Measurements from ENCODE around the gene TNRC6C. TPM values are rescaled to one million over a fixed set of nuclear protein-coding genes. Genes with fewer than 3 reads are reported as not detected.

The TNRC6C gene
- polyA plus RNA-seq, 1 donor (not counting 4 experiments of a cell fraction or from before 2014, with no cell fraction given), result 0.34 TPM

DNA sequence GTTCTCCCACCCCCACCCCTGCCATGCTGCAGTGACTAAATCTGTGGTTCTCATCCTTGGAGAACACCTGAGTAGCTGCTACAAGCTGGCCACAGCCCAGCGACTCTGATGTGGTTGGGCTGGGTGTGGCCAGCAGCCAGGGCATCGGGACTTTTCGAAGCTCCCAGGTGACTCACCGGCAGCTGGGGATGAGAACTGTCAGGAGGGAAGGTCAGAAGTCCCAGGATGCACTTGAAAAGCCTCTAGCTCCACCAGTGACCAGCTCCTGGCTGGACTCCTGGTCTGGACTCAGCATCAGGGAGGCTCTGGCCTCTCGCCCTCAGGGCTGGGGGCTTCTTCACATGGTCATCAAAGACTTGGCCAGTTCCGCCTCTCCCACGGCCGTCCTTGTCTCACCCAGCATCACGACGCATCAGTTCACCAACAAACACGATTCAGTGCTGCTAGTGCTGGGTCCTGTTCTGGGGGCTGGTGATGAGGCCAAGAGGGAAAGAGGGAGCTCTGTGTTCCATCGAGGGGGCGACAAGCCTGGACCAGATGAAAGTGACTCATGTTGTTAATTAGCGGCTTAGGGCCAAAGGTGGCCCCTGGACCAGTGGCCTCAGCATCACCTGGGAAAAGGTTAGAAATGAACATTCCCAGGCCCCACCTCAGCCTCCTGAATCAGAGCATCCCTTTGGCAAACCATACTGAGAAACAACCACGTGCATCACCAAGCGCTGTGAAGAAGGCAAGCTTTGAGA, 183.8 kb downstream of the TNRC6C start:
- H3K9me1 ChIP-seq (ENCODE audit: control insufficient read depth, extremely low read depth, insufficient read depth, low read length), result no peaks in the 10 kb centered on the region
- DNase-seq (ENCODE audit: low read depth, low spot score) (peak; percentile 97), FAIRE-seq (peak; percentile 88)
- no peak overlapping the region for H2AFZ ChIP-seq (ENCODE audit: control insufficient read depth, low read length)
- H3K27me3 ChIP-seq (ENCODE audit: control insufficient read depth, extremely low read depth, insufficient read depth, low read length), result peaks cover 8% of the 10 kb centered on the region
- no peak for TF ChIP-seq EZH2 (IDR thresholded peaks at IDR 0.05; ENCODE audit: low read length)
- TF ChIP-seq, protein P1, sequence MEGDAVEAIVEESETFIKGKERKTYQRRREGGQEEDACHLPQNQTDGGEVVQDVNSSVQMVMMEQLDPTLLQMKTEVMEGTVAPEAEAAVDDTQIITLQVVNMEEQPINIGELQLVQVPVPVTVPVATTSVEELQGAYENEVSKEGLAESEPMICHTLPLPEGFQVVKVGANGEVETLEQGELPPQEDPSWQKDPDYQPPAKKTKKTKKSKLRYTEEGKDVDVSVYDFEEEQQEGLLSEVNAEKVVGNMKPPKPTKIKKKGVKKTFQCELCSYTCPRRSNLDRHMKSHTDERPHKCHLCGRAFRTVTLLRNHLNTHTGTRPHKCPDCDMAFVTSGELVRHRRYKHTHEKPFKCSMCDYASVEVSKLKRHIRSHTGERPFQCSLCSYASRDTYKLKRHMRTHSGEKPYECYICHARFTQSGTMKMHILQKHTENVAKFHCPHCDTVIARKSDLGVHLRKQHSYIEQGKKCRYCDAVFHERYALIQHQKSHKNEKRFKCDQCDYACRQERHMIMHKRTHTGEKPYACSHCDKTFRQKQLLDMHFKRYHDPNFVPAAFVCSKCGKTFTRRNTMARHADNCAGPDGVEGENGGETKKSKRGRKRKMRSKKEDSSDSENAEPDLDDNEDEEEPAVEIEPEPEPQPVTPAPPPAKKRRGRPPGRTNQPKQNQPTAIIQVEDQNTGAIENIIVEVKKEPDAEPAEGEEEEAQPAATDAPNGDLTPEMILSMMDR (optimal IDR thresholded peaks at IDR 0.05 in 1 of 3, IDR thresholded peaks at IDR 0.05 in 1 of 3, conservative IDR thresholded peaks at IDR 0.05 in 1 of 3; ENCODE audit: extremely low read depth in 1 of 3, insufficient read depth in 2 of 3, low read length in 3 of 3), result no peak
- H3K36me3 ChIP-seq (ENCODE audit: control insufficient read depth in 2 of 2, extremely low read depth in 1 of 2, insufficient read depth in 2 of 2, low read length in 2 of 2), result no peaks in the 10 kb centered on the region
- no peaks in the 10 kb centered on the region for H3K9me3 ChIP-seq (ENCODE audit: control insufficient read depth, low read depth, low read length)
- peak overlapping the region; percentile 89 for H3K27ac ChIP-seq (ENCODE audit: control insufficient read depth, insufficient read depth, low read length)
- dilution Hi-C loops (cut with MboI; ENCODE audit: extremely low pct_ligation_motif_present, low sequenced_read_pairs), result no loop called here
- H3K4me2 ChIP-seq (ENCODE audit: control insufficient read depth, extremely low read depth, insufficient read depth, low read depth, low read length), result peak overlapping the region; percentile 66
- H3K9ac ChIP-seq (ENCODE audit: control insufficient read depth, extremely low read depth, insufficient read depth, low read length), result peak overlapping the region; percentile 76
- H3K79me2 ChIP-seq (ENCODE audit: control insufficient read depth, insufficient read depth, low read length), result no peaks in the 10 kb centered on the region
- H4K20me1 ChIP-seq (ENCODE audit: control insufficient read depth, extremely low read depth, insufficient read depth, low read length), result no peaks in the 10 kb centered on the region
- H3K4me3 ChIP-seq (ENCODE audit: control insufficient read depth in 2 of 3, extremely low read depth in 1 of 3, insufficient read depth in 2 of 3, low read depth in 1 of 3, low read length in 3 of 3), result no peak overlapping the region
- peaks cover 41% of the 10 kb centered on the region for H3K4me1 ChIP-seq (ENCODE audit: control insufficient read depth, extremely low read depth, insufficient read depth, low read length)

DNA sequence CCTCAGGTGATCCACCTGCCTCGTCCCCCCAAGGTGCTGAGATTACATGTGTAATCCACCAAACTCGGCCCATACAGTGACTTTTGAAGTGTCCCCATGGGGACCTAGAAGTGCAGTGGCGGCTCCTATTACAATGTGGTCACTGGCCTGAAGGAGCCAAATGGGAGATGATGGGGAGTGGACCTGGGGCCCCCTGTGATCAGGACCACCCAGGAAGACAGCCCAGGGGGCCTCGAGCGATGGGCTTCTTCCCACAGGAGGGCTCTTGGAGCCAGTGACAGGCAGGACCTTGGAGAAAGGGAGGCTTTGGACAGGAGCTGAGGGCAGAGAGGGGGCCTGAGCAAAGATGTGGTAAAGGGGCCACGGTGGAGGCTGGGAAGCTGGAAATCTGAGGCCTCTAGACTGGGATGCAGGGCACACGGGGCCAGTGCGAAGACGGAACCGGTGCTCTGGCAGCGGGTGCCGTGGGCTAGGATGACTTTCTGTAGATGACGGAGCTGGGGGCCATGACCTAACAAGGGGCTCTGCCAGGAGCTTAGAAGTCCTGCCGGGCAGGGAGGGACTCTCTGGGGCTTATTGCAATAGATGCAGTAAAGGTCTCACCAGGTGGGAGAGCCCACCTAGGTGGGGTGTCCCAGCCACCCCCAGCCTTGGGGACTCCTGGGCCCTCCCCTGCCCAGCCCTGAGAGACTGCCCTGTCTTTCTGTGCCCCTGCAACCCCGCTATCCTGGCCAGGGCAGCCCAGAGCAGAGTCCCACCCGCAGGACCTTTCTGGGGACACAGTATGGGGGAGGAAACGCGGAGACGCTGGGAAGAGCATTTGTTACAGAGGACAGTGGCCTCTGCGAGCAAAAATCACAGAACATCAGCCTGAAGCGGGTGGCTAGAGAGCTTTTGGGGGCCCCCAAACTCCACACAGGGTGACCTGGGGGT, 185.0 kb downstream of the TNRC6C start:
- peaks cover 44% of the 10 kb centered on the region for H3K4me1 ChIP-seq (ENCODE audit: control insufficient read depth, extremely low read depth, insufficient read depth, low read length)
- no peak overlapping the region for H2AFZ ChIP-seq (ENCODE audit: control insufficient read depth, low read length)
- H3K9me3 ChIP-seq (ENCODE audit: control insufficient read depth, low read depth, low read length), result no peaks in the 10 kb centered on the region
- no peak overlapping the region for H3K4me3 ChIP-seq (ENCODE audit: control insufficient read depth in 2 of 3, extremely low read depth in 1 of 3, insufficient read depth in 2 of 3, low read depth in 1 of 3, low read length in 3 of 3)
- no peaks in the 10 kb centered on the region for H3K9me1 ChIP-seq (ENCODE audit: control insufficient read depth, extremely low read depth, insufficient read depth, low read length)
- TF ChIP-seq, protein P1 (optimal IDR thresholded peaks at IDR 0.05 in 1 of 3, IDR thresholded peaks at IDR 0.05 in 1 of 3, conservative IDR thresholded peaks at IDR 0.05 in 1 of 3; ENCODE audit: extremely low read depth in 1 of 3, insufficient read depth in 2 of 3, low read length in 3 of 3), result no peak
- no peak for TF ChIP-seq EZH2 (IDR thresholded peaks at IDR 0.05; ENCODE audit: low read length)
- no peaks in the 10 kb centered on the region for H4K20me1 ChIP-seq (ENCODE audit: control insufficient read depth, extremely low read depth, insufficient read depth, low read length)
- no peaks in the 10 kb centered on the region for H3K36me3 ChIP-seq (ENCODE audit: control insufficient read depth in 2 of 2, extremely low read depth in 1 of 2, insufficient read depth in 2 of 2, low read length in 2 of 2)
- H3K9ac ChIP-seq (ENCODE audit: control insufficient read depth, extremely low read depth, insufficient read depth, low read length), result no peak overlapping the region
- H3K27me3 ChIP-seq (ENCODE audit: control insufficient read depth, extremely low read depth, insufficient read depth, low read length), result peaks cover 8% of the 10 kb centered on the region
- dilution Hi-C loops (cut with MboI; ENCODE audit: extremely low pct_ligation_motif_present, low sequenced_read_pairs), result no loop called here
- no peaks in the 10 kb centered on the region for H3K79me2 ChIP-seq (ENCODE audit: control insufficient read depth, insufficient read depth, low read length)
- DNase-seq (ENCODE audit: low read depth, low spot score) (no peak), FAIRE-seq (no peak)
- H3K4me2 ChIP-seq (ENCODE audit: control insufficient read depth, extremely low read depth, insufficient read depth, low read depth, low read length), result no peak overlapping the region
- no peak overlapping the region for H3K27ac ChIP-seq (ENCODE audit: control insufficient read depth, insufficient read depth, low read length)

Measured in keratinocyte (primary cell).